Right renal pelvis (tissue), 4 donors: ENCODE measurements around the gene DAP. TPM values are rescaled to one million over a fixed set of nuclear protein-coding genes. Genes with fewer than 3 reads are reported as not detected.
"Not testable (repeated sequence)": the region's sequence is repeated elsewhere in the genome, so short reads cannot be mapped to it uniquely, and the experiment has no call there.

ENCODE experiments used
- DNase-seq, 4 donors: peaks; one replicate each; pipeline ENCODE4 v3.0.0-alpha.2; 2013; ENCODE audit warnings: low read depth in 4 of 4, low spot score in 3 of 4, missing footprints in 1 of 4
- polyA plus RNA-seq, 4 donors: library from polyadenylated mRNA; unstranded; fragments of 120-200 nt; gene quantifications; one replicate each; pipeline ENCODE4 v1.2.1, GENCODE V29; 2013; ENCODE audit not compliant: insufficient read length in 4 of 4

DAP gene
- polyA plus RNA-seq, 4 donors, result 120 to 137 (median 128) TPM

GRCh38 chr5:10660135-10660534 is 100.9 kb downstream of the DAP start:
- no peak for DNase-seq

DNA sequence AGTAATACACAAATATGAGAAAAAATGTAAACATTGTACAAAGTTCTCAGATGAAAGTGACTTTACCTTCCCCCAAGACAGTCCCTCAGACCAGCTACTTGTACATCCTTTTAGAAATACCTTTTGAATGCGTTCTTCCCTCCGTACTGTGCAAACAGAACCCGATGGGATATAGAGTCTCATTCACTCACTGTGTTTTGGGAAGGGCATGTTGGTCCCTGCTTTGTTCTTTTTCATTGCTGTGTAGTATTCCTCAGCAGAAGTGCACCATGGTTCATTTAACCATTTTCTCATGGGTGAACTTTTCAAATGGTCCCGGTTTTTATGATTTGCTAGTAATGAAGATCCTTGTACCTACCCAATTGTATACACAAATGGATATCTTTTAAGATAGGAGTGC is 102.8 kb downstream of the DAP start:
- DNase-seq, result no peak

GRCh38 chr5:10655972-10656830 is 104.8 kb downstream of the DAP start:
- no peak for DNase-seq

- no peak for DNase-seq
Measured at GRCh38 chr5:10655161-10655971, 105.7 kb downstream of the DAP start.

DNA sequence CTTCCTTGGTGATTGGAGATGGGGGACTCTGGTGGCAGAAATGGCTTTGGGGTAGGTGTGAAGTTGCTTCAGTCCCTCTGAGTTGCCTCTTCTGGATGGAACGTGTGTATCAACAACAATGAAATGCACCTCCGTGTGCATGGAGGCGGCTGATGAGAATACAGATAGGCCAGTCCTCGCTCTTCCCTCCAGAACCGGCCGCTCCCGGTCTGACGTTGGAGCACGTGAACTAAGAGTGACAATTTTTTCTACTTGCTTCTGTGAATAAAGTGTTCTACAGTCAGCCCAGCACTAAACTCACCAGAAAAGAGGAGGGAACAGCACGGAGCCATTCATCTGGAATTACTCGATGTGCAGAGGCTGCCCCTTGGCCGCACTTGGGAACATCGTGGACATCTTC is 106.5 kb downstream of the DAP start:
- DNase-seq, result no peak

GRCh38 chr5:10653751-10654400 is 107.2 kb downstream of the DAP start:
- DNase-seq, result no peak

DNA sequence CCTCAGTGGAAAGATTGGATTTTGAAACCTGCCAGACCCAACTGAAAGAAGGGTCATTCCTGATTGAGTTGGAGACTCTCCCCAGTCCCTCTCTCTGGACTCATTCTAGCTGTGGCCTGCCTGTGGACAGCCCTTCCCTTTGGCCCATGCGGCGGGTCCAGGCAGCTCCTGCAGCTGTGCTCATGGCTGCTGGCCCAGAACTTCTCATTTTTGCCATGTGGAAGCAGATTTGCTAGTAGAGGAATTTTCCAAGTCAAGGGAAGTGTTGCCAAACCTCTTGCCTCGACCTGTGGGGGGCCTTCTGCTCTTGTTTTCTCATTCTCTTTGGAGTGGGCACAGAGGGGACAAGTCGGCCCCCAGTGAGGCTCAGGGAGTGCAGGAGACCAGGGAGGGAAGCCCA is 108.0 kb downstream of the DAP start:
- no peak for DNase-seq

DNA sequence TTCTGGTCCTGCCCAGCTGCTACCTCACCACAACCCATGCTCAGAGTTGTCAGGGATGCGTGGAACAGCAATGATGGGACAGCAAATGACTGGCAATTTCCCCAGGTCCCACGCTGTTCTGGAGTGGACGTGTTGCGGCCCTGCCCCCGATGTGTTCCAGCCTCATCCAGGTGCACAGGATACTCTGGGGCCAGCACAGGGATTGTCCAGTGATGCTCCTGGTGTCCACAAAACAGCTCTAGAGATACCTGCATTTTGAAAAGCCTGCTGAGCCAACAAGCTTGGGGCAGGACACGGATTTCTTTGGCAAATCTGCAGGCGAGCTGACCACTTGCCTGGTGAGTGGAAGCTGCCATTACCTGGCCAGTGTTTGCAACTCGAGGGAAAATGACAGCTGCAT is 108.4 kb downstream of the DAP start:
- DNase-seq, result no peak

GRCh38 chr5:10652151-10652550 is 108.9 kb downstream of the DAP start:
- no peak for DNase-seq

- peak in 1 of 4 donors; percentile 18 for DNase-seq
Measured at GRCh38 chr5:10649666-10650380, 111.2 kb downstream of the DAP start.

GRCh38 chr5:10648806-10649665 is 112.0 kb downstream of the DAP start:
- no peak for DNase-seq

GRCh38 chr5:10647640-10648039 is 113.4 kb downstream of the DAP start:
- no peak for DNase-seq

GRCh38 chr5:10645671-10646070 is 115.4 kb downstream of the DAP start:
- DNase-seq, result no peak

DNA sequence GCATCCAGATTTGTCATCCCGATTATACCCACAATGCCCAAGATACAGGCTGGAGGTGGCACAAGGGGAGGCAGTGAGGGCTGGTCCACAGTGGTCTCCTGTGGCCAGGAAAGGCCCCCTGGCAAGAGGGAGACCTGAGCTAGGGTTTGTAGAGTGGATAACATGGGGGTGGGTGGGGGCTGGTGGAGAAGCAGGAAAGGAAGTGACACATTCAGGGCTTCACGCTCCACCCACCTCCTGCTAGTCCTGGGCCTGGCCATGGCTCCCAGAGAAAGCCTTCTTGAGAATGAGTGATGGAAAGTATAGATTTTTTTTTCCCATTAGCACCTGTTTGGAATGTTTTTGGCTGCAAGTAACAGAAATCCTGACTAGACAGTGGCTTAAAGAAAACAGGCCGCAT is 115.9 kb downstream of the DAP start:
- no peak for DNase-seq

DNA sequence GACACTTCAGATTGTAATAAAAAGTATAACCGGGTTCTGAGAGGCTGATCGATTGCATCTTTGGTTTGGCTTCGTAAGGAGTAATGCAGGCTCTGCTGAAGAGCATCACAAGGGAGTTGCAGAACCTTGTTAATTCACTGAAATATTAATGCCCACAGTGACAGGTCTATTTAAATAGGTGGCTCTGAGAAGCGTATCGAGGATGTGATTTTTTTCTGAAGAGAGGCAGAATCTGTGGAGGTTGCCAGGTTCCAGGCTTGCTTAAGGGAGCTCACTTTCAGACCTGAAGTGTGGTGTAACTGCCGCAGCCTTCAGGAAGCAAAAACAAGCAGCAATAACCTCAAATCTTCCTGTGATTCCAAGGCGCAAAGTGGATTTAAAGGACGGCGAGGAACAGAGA is 116.8 kb downstream of the DAP start:
- no peak for DNase-seq

- no peak for DNase-seq
Measured at GRCh38 chr5:10642367-10642766, 118.7 kb downstream of the DAP start.

DNA sequence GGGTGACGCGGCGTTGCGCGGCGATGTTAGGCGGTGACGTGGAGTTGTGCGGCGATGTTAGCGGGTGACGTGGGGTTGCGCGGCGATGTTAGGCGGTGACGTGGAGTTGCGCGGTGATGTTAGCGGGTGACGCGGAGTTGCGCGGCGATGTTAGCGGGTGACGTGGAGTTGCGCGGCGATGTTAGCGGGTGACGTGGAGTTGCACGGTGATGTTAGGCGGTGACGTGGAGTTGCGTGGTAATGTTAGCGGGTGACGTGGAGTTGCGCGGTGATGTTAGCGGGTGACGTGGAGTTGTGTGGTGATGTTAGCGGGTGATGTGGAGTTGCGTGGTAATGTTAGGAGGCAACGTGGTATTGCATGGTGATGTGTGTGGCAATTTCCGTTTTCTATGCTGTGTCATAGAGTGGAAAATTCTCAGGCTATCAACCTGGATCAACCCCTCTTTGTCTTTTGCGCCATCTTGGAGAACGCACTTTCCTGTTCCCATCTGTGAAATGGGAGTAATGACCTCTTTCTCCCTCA is 121.1 kb downstream of the DAP start:
- DNase-seq, result no peak

GRCh38 chr5:10638723-10639122 is 122.3 kb downstream of the DAP start:
- DNase-seq, result not testable (repeated sequence)

GRCh38 chr5:10637944-10638343 is 123.1 kb downstream of the DAP start:
- DNase-seq, result no peak
